Measurements from ENCODE around the gene C16orf90. TPM values are rescaled to one million over a fixed set of nuclear protein-coding genes. Genes with fewer than 3 reads are reported as not detected.

The C16orf90 gene
- total RNA-seq, 1 experiment from 2014 or later: not detected

- peaks cover 3% of the 10 kb centered on the region; the same call in 1 of the 2 replicates for H3K4me1 ChIP-seq (ENCODE audit: insufficient read depth, low read length)
- BruUV-seq (replicated peaks): no TSS peak
- ATAC-seq (peak; percentile 37), DNase-seq (peak; percentile 59)
- no peak overlapping the region for H2AFZ ChIP-seq (ENCODE audit: low read length)
- intact Hi-C loops (cut with micrococcal nuclease): no loop called here
- H4K20me1 ChIP-seq (ENCODE audit: low read length): no peaks in the 10 kb centered on the region
- H3F3A ChIP-seq (ENCODE audit: low read length, unreplicated experiment): no peaks in the 10 kb centered on the region
- H3K27ac ChIP-seq (ENCODE audit: low read length): peak overlapping the region; percentile 47
- ChIA-PET CTCF (no interaction called here), POLR2A (ENCODE audit: unreplicated experiment) (no interaction called here)
- no peak overlapping the region for H3K4me3 ChIP-seq (ENCODE audit: low read length)
- H3K9ac ChIP-seq (ENCODE audit: low read length): no peak overlapping the region
- H3K9me3 ChIP-seq (ENCODE audit: low read length): no peaks in the 10 kb centered on the region
- H3K4me2 ChIP-seq (ENCODE audit: low read length): no peak overlapping the region
- no peaks in the 10 kb centered on the region for H3K79me2 ChIP-seq (ENCODE audit: low read length)
- H3K36me3 ChIP-seq (ENCODE audit: low read depth, low read length): no peaks in the 10 kb centered on the region
- no peaks in the 10 kb centered on the region for H3K9me2 ChIP-seq (replicated peaks; ENCODE audit: low read length)
- TF ChIP-seq EZH2phosphoT487 (IDR thresholded peaks at IDR 0.05; ENCODE audit: borderline replicate concordance, low read length) (no peak), CTCF (conservative IDR thresholded peaks at IDR 0.05; ENCODE audit: low read depth, low read length) (no peak)
- no peaks in the 10 kb centered on the region for H3K27me3 ChIP-seq (ENCODE audit: low read length)
These were observed 35.2 kb upstream of the C16orf90 start for GRCh38 chr16:3530371-3530914.

- Histone ChIP-seq H2AFZ (ENCODE audit: low read length) (no peak overlapping the region), H3K4me3 (ENCODE audit: low read length) (no peak overlapping the region), H3K36me3 (ENCODE audit: low read depth, low read length) (no peaks in the 10 kb centered on the region), H3K9me2 (replicated peaks; ENCODE audit: low read length) (no peaks in the 10 kb centered on the region), H3K4me2 (ENCODE audit: low read length) (no peak overlapping the region), H3K79me2 (ENCODE audit: low read length) (no peaks in the 10 kb centered on the region), H3K27me3 (ENCODE audit: low read length) (no peaks in the 10 kb centered on the region), H4K20me1 (ENCODE audit: low read length) (no peaks in the 10 kb centered on the region), H3K9me3 (ENCODE audit: low read length) (no peaks in the 10 kb centered on the region), H3K27ac (ENCODE audit: low read length) (no peak overlapping the region), H3K4me1 (ENCODE audit: insufficient read depth, low read length) (peaks cover 3% of the 10 kb centered on the region; the same call in 1 of the 2 replicates), H3K9ac (ENCODE audit: low read length) (no peak overlapping the region), H3F3A (ENCODE audit: low read length, unreplicated experiment) (no peaks in the 10 kb centered on the region)
- ChIA-PET POLR2A (ENCODE audit: unreplicated experiment) (no interaction called here), CTCF (no interaction called here)
- DNase-seq: no peak
- intact Hi-C loops (cut with micrococcal nuclease): no loop called here
- BruUV-seq (replicated peaks): no TSS peak
- TF ChIP-seq CTCF (conservative IDR thresholded peaks at IDR 0.05; ENCODE audit: low read depth, low read length): no peak
- no peak for TF ChIP-seq EZH2phosphoT487 (IDR thresholded peaks at IDR 0.05; ENCODE audit: borderline replicate concordance, low read length)
- TF ChIP-seq EZH2 (IDR thresholded peaks at IDR 0.05; ENCODE audit: low read length, unreplicated experiment): no peak
- no peak for ATAC-seq
These were observed 33.9 kb upstream of the C16orf90 start for GRCh38 chr16:3529175-3529574.

GRCh38 chr16:3528406-3528805 is 33.1 kb upstream of the C16orf90 start:
- H4K20me1 ChIP-seq (ENCODE audit: low read length): no peaks in the 10 kb centered on the region
- no TSS peak for BruUV-seq (replicated peaks)
- no peak overlapping the region for H3K4me3 ChIP-seq (ENCODE audit: low read length)
- no peak overlapping the region for H3K9ac ChIP-seq (ENCODE audit: low read length)
- no peaks in the 10 kb centered on the region for H3K36me3 ChIP-seq (ENCODE audit: low read depth, low read length)
- H3F3A ChIP-seq (ENCODE audit: low read length, unreplicated experiment): no peaks in the 10 kb centered on the region
- TF ChIP-seq EZH2phosphoT487 (IDR thresholded peaks at IDR 0.05; ENCODE audit: borderline replicate concordance, low read length) (no peak), CTCF (conservative IDR thresholded peaks at IDR 0.05; ENCODE audit: low read depth, low read length) (no peak), EZH2 (IDR thresholded peaks at IDR 0.05; ENCODE audit: low read length, unreplicated experiment) (no peak)
- H2AFZ ChIP-seq (ENCODE audit: low read length): no peak overlapping the region
- no peaks in the 10 kb centered on the region for H3K9me3 ChIP-seq (ENCODE audit: low read length)
- ATAC-seq: no peak
- no peak overlapping the region for H3K4me2 ChIP-seq (ENCODE audit: low read length)
- no peaks in the 10 kb centered on the region for H3K9me2 ChIP-seq (replicated peaks; ENCODE audit: low read length)
- H3K79me2 ChIP-seq (ENCODE audit: low read length): no peaks in the 10 kb centered on the region
- no peaks in the 10 kb centered on the region for H3K27me3 ChIP-seq (ENCODE audit: low read length)
- H3K4me1 ChIP-seq (ENCODE audit: insufficient read depth, low read length): peaks cover 3% of the 10 kb centered on the region; the same call in 1 of the 2 replicates
- DNase-seq: no peak
- intact Hi-C loops (cut with micrococcal nuclease): no loop called here
- ChIA-PET POLR2A (ENCODE audit: unreplicated experiment) (no interaction called here), CTCF (no interaction called here)
- H3K27ac ChIP-seq (ENCODE audit: low read length): no peak overlapping the region

Data from PC-3 (cell line).